HUES64 (cell line): ENCODE measurements around the gene ZMIZ1.

Experiments used
- H3K27ac ChIP-seq: 2 replicates; pipeline ENCODE4 v1.7.0; 2013; ENCODE audit warnings: low read depth, low read length, inconsistent platforms
- H3K27me3 ChIP-seq: 2 replicates; pipeline ENCODE4 v1.6.1; 2013; ENCODE audit warnings: mild to moderate bottlenecking, low read length; ENCODE audit not compliant: insufficient read depth
- H3K36me3 ChIP-seq: 2 replicates; pipeline ENCODE4 v1.6.1; 2013; ENCODE audit warnings: mild to moderate bottlenecking, low read length; ENCODE audit not compliant: insufficient read depth
- H3K4me1 ChIP-seq: 2 replicates; pipeline ENCODE4 v1.6.1; 2013; ENCODE audit warnings: mild to moderate bottlenecking, low read length, moderate library complexity; ENCODE audit not compliant: insufficient read depth
- H3K4me3 ChIP-seq: 2 replicates; pipeline ENCODE4 v1.5.1; 2013; ENCODE audit warnings: mild to moderate bottlenecking, low read length, moderate library complexity
- H3K9ac ChIP-seq: 2 replicates; pipeline ENCODE4 v1.6.1; 2013; ENCODE audit warnings: mild to moderate bottlenecking, low read depth, low read length
- H3K9me3 ChIP-seq: 2 replicates; pipeline ENCODE4 v1.6.1; 2013; ENCODE audit warnings: low read depth, low read length; ENCODE audit not compliant: insufficient read depth
- WGBS: fragments of 150-250, 120-280 bp; methylation state at CpG from one replicate; pipeline ENCODE4 v1.1.7; 2013; ENCODE audit warnings: missing lambda C conversion rate; 5-methylcytosine and 5-hydroxymethylcytosine counted together

The ZMIZ1 gene

GRCh38 chr10:79292891-79293746 is 224.4 kb downstream of the ZMIZ1 start:
- Histone ChIP-seq H3K9ac (no peak overlapping the region), H3K4me1 (no peaks in the 10 kb centered on the region), H3K36me3 (peaks cover 55% of the 10 kb centered on the region), H3K27ac (no peak overlapping the region), H3K9me3 (no peaks in the 10 kb centered on the region), H3K27me3 (no peaks in the 10 kb centered on the region), H3K4me3 (no peak overlapping the region)
- 93% methylated on average over 24 of the region's 24 CpGs for WGBS

GRCh38 chr10:79293841-79294581 is 225.2 kb downstream of the ZMIZ1 start:
- Histone ChIP-seq H3K27me3 (no peaks in the 10 kb centered on the region), H3K4me3 (no peak overlapping the region), H3K27ac (no peak overlapping the region), H3K9ac (no peak overlapping the region), H3K36me3 (peaks cover 64% of the 10 kb centered on the region), H3K4me1 (no peaks in the 10 kb centered on the region), H3K9me3 (no peaks in the 10 kb centered on the region)
- WGBS: 94% methylated on average over 11 of the region's 11 CpGs

- WGBS: 91% methylated on average over 5 of the region's 5 CpGs
- H3K4me3 ChIP-seq: no peak overlapping the region
- no peaks in the 10 kb centered on the region for H3K4me1 ChIP-seq
- H3K9me3 ChIP-seq: no peaks in the 10 kb centered on the region
- H3K27ac ChIP-seq: no peak overlapping the region
- H3K36me3 ChIP-seq: peaks cover 79% of the 10 kb centered on the region
- H3K27me3 ChIP-seq: no peaks in the 10 kb centered on the region
- no peak overlapping the region for H3K9ac ChIP-seq
Observed at GRCh38 chr10:79295563-79295962, 226.8 kb downstream of the ZMIZ1 start.

- Histone ChIP-seq H3K36me3 (peaks cover 81% of the 10 kb centered on the region), H3K9ac (no peak overlapping the region)
- WGBS: 94% methylated on average over 14 of the region's 14 CpGs
Observed at GRCh38 chr10:79296431-79296830, 227.7 kb downstream of the ZMIZ1 start.

GRCh38 chr10:79298403-79299244 is 229.9 kb downstream of the ZMIZ1 start:
- Histone ChIP-seq H3K4me1 (no peaks in the 10 kb centered on the region), H3K27ac (no peak overlapping the region), H3K9me3 (no peaks in the 10 kb centered on the region), H3K4me3 (no peak overlapping the region), H3K27me3 (no peaks in the 10 kb centered on the region), H3K9ac (no peak overlapping the region), H3K36me3 (peaks cover 95% of the 10 kb centered on the region)
- 94% methylated on average over 27 of the region's 27 CpGs for WGBS

More at GRCh38 chr10:79296431-79296830, 227.7 kb downstream of the ZMIZ1 start:
- no peaks in the 10 kb centered on the region for H3K9me3 ChIP-seq
- H3K27ac ChIP-seq: no peak overlapping the region
- no peak overlapping the region for H3K4me3 ChIP-seq
- H3K27me3 ChIP-seq: no peaks in the 10 kb centered on the region
- no peaks in the 10 kb centered on the region for H3K4me1 ChIP-seq

DNA sequence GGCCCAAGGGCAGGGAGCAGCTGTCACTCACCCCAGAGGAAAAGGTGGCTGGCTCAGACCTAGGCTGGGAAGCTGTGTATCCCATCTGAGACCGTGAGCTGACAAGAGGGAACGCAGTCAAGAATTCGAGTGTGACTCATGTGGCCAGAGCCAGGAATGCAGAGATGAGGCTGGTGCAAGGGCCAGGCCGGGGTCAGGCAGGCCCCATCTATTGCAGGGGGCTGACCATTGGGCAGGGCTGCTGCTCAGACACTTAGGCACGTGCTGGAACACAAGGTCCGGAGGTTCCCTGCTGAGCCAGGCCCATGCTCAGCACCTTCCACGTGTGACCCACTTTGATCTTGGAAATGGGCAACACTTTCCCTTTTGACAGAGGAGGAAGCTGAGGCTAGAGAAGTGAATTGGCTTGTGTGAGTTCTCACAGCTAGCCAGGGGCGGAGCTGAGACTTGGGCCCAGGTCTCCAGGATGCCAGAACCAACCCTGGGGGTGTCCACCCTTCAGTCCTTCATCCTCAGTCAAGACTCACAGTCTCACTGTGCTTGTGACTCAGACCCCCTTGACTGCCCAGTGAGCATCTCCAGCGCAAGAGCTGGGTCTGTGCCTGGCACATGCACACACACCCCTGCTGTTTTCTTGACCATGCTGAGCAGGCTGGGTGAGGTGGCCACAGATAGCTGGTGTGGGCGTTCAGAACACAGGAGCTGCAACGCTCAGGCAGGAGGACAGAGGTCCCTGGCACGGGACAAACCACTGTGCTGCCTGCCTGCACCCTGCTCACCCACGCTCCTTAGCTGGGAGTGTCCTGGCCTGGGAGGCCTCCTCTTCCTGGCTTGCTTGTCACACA is 230.9 kb downstream of the ZMIZ1 start:
- H3K9ac ChIP-seq: no peak overlapping the region
- no peaks in the 10 kb centered on the region for H3K4me1 ChIP-seq
- peaks cover 95% of the 10 kb centered on the region for H3K36me3 ChIP-seq
- H3K9me3 ChIP-seq: no peaks in the 10 kb centered on the region
- WGBS: 92% methylated on average over 13 of the region's 13 CpGs
- H3K27me3 ChIP-seq: no peaks in the 10 kb centered on the region
- H3K4me3 ChIP-seq: no peak overlapping the region
- no peak overlapping the region for H3K27ac ChIP-seq

DNA sequence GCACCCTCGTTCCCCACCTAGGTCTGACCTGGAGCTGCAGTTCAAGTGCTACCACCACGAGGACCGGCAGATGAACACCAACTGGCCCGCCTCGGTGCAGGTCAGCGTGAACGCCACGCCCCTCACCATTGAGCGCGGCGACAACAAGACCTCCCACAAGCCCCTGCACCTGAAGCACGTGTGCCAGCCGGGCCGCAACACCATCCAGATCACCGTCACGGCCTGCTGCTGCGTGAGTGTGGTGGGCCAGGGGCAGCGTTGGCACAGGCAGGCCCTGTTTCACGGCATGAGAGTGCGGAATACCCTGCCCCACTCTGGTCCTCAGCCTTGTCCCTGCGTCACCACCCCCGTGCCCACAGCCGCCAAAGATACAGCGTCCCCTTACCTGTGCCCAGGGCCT is 231.9 kb downstream of the ZMIZ1 start:
- no peak overlapping the region for H3K9ac ChIP-seq
- H3K27me3 ChIP-seq: no peaks in the 10 kb centered on the region
- 97% methylated on average over 24 of the region's 24 CpGs for WGBS
- H3K4me3 ChIP-seq: no peak overlapping the region
- no peaks in the 10 kb centered on the region for H3K4me1 ChIP-seq
- H3K27ac ChIP-seq: no peak overlapping the region
- H3K36me3 ChIP-seq: peaks cover 96% of the 10 kb centered on the region
- no peaks in the 10 kb centered on the region for H3K9me3 ChIP-seq

- 93% methylated on average over 19 of the region's 19 CpGs for whole genome bisulfite sequencing
- Histone ChIP-seq H3K9me3 (no peaks in the 10 kb centered on the region), H3K36me3 (peaks cover 97% of the 10 kb centered on the region), H3K9ac (no peak overlapping the region), H3K4me3 (no peak overlapping the region), H3K27ac (no peak overlapping the region), H3K4me1 (no peaks in the 10 kb centered on the region), H3K27me3 (no peaks in the 10 kb centered on the region)
Observed at GRCh38 chr10:79301754-79302530, 233.2 kb downstream of the ZMIZ1 start.

DNA sequence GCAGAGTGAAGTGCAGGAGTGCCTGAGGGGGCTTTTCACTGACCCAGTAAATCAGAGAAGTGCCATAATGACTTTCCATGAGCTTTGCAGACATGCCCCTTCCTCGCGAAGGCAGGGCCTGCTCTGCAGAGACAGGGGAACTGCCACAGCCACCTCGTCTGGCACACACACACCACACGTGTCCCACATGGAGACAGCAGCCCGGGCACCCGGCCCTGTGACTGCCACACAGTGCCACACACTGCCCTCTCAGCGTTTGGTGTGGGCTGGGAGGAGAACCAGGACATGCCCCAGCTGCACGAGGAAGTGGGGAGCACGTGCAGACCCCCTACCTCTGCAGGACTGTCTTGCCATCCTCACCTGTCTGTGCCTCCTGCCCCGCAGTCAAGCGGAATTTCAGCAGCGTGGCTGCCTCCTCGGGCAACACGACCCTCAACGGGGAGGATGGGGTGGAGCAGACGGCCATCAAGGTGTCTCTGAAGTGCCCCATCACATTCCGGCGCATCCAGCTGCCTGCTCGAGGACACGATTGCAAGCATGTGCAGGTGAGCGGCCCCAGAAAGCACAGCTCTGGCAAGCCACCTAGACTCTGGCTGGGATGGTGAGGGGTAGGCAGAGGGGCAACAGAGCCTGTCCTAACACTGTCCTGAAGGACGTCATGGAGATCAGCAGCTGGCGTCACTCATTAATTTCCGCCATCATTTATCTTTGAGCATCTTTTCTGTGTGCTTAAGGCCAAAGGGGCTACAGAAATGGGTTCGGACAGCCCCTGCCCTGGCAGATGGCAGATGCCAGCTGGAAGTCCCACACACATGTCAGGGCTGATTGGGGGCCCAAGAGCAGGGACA is 235.1 kb downstream of the ZMIZ1 start:
- Histone ChIP-seq H3K27me3 (no peaks in the 10 kb centered on the region), H3K27ac (no peak overlapping the region), H3K36me3 (peaks cover 97% of the 10 kb centered on the region), H3K9ac (no peak overlapping the region), H3K4me1 (no peaks in the 10 kb centered on the region), H3K9me3 (no peaks in the 10 kb centered on the region), H3K4me3 (no peak overlapping the region)
- 95% methylated on average over 25 of the region's 25 CpGs for WGBS
